Measurements from ENCODE around the gene MALRD1. TPM values are rescaled to one million over a fixed set of nuclear protein-coding genes. Genes with fewer than 3 reads are reported as not detected.

Gene MALRD1
- total RNA-seq, 4 donors from 2014 or later, result 0.94 to 4.5 (median 2.3) TPM; not detected in 1

GRCh38 chr10:19328582-19328981 is 280.0 kb downstream of the MALRD1 start:
- no peaks in the 10 kb centered on the region for H3K9me3 ChIP-seq
- WGBS, 2 donors, result 95 to 96% methylated on average over 2 of the region's 2 CpGs
- H3K27ac ChIP-seq, result no peak overlapping the region
- no peaks in the 10 kb centered on the region for H3K36me3 ChIP-seq
- DNase-seq, result no peak
- no peaks in the 10 kb centered on the region for H3K27me3 ChIP-seq
- H3K4me1 ChIP-seq, result no peaks in the 10 kb centered on the region
- H3K4me3 ChIP-seq (replicated peaks in 1 of 3), result no peak overlapping the region
- intact Hi-C loops (cut with DNase I), result no loop called here
- TF ChIP-seq CTCF (IDR thresholded peaks at IDR 0.05), result no peak

- Histone ChIP-seq H3K9me3 (no peaks in the 10 kb centered on the region), H3K4me1 (no peaks in the 10 kb centered on the region), H3K27ac (no peak overlapping the region), H3K36me3 (no peaks in the 10 kb centered on the region), H3K4me3 (replicated peaks in 1 of 3) (no peak overlapping the region), H3K27me3 (no peaks in the 10 kb centered on the region)
- WGBS, 2 donors, result 88 to 92% methylated on average over 1 of the region's 1 CpG
- no peak for DNase-seq
- no peak for TF ChIP-seq CTCF (IDR thresholded peaks at IDR 0.05)
- TF ChIP-seq POLR2A (IDR thresholded peaks at IDR 0.05), result no peak
- intact Hi-C loops (cut with DNase I), result no loop called here
These were observed 280.9 kb downstream of the MALRD1 start for GRCh38 chr10:19329475-19329874.

GRCh38 chr10:19332304-19332703 is 283.7 kb downstream of the MALRD1 start:
- Histone ChIP-seq H3K27ac (no peak overlapping the region), H3K4me3 (replicated peaks in 1 of 3) (no peak overlapping the region), H3K27me3 (no peaks in the 10 kb centered on the region), H3K9me3 (no peaks in the 10 kb centered on the region), H3K36me3 (no peaks in the 10 kb centered on the region), H3K4me1 (no peaks in the 10 kb centered on the region)
- no peak for DNase-seq
- intact Hi-C loops (cut with DNase I), result no loop called here
- no peak for TF ChIP-seq CTCF (IDR thresholded peaks at IDR 0.05)
- no peak for TF ChIP-seq POLR2A (IDR thresholded peaks at IDR 0.05)

- Histone ChIP-seq H3K27me3 (no peaks in the 10 kb centered on the region), H3K9me3 (no peaks in the 10 kb centered on the region), H3K4me3 (replicated peaks in 1 of 3) (no peak overlapping the region), H3K27ac (no peak overlapping the region), H3K36me3 (no peaks in the 10 kb centered on the region), H3K4me1 (no peaks in the 10 kb centered on the region)
- TF ChIP-seq POLR2A (IDR thresholded peaks at IDR 0.05) (no peak), CTCF (IDR thresholded peaks at IDR 0.05) (no peak)
- no peak for DNase-seq
- WGBS, 2 donors, result 90 to 94% methylated on average over 2 of the region's 2 CpGs
- intact Hi-C loops (cut with DNase I), result no loop called here
These were observed 285.0 kb downstream of the MALRD1 start for GRCh38 chr10:19333631-19334030.

- intact Hi-C loops (cut with DNase I), result no loop called here
- TF ChIP-seq POLR2A (IDR thresholded peaks at IDR 0.05), result no peak
- TF ChIP-seq CTCF (IDR thresholded peaks at IDR 0.05), result no peak
- no peak for DNase-seq
- Histone ChIP-seq H3K4me3 (replicated peaks in 1 of 3) (no peak overlapping the region), H3K36me3 (no peaks in the 10 kb centered on the region), H3K27me3 (no peaks in the 10 kb centered on the region), H3K4me1 (no peaks in the 10 kb centered on the region), H3K9me3 (no peaks in the 10 kb centered on the region), H3K27ac (no peak overlapping the region)
- 11 to 30% methylated on average over 2 of the region's 2 CpGs for WGBS, 2 donors
These were observed 299.0 kb downstream of the MALRD1 start for GRCh38 chr10:19347621-19348020.

Measured in thyroid gland (tissue), 4 donors.